Activated CD4-positive, alpha-beta T cell treated with anti-CD3 and anti-CD28 coated beads, Interleukin-2, Interleukin-6, amounts not matched to agents 100 ng/mL and 50 ng/mL, durations not matched to agents 16 hours and 8 hours (primary cell): Measurements from ENCODE around the gene ALK.

ENCODE experiments used
- DNase-seq: peaks from one replicate; pipeline ENCODE4 v3.0.0-alpha.2; 2020

Gene ALK

DNA sequence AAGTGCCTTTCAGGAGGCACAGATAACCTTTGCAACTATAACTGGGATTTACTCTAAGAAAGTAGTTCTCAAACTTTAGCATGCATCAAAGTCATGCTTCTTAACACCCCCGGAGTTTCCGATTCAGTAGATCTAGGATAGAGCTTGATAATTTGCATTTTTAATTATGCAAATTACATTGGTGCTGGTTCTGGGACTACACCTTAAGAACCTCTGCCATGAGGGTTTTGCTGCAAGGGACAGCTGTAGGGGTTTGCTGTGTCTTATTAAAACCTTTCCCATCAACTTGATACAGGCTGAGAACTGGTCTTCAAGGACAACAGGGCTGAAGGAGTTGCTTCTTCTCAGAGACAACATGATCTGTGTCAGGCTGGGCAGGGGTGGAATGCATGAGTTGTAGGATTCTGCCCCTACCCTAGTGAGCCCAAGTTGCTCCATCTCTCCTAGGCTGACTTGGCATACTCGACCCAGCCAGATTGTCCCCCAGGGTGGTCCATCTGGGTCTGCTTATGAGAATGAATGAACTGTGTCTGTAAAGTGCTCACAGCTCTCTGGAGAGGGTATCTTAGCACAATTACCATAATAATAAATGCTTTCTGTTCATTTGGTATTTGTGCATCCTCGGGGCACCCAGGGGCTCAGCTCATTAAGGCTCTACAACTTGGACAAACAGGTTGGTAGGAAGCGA lies 573.5 kb downstream of the ALK start:
- no peak for DNase-seq

DNA sequence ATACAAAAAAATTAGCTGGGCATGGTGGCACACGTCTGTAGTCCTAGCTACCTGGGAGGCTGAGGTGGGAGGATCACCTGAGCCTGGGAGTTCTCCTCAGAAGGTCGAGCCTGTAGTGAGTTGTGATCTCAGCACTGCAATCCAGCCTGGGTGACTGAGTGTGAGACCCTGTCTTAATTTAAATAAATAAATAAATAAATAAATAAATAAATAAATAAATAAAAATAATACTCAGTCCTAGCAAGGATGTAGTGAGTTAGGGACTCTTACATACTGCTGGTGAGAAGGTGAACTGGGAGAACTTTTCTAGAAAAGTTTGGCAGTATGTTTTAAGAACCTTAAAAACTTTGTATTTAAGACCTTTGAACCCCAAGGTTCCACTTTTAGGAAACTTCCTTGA lies 576.1 kb downstream of the ALK start:
- no peak for DNase-seq

DNA sequence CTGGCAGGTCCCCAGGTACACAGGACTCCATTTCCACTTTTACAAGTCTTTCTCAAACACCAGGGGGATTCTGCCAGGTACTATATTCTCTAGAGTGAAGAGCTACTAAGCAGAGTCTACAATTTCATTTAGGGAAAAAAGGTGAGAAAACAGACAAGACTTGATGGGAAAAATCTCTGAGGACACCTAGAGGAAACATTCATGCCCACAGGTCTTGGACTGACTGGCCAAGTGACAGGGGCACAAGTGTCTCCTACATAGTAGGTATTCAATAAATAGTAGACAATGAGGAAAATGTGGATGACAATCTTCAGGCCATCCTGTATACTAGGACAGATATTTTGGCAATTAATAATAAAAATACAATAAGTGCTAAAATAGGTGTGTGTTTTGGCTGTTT lies 577.6 kb downstream of the ALK start:
- DNase-seq: no peak

DNA sequence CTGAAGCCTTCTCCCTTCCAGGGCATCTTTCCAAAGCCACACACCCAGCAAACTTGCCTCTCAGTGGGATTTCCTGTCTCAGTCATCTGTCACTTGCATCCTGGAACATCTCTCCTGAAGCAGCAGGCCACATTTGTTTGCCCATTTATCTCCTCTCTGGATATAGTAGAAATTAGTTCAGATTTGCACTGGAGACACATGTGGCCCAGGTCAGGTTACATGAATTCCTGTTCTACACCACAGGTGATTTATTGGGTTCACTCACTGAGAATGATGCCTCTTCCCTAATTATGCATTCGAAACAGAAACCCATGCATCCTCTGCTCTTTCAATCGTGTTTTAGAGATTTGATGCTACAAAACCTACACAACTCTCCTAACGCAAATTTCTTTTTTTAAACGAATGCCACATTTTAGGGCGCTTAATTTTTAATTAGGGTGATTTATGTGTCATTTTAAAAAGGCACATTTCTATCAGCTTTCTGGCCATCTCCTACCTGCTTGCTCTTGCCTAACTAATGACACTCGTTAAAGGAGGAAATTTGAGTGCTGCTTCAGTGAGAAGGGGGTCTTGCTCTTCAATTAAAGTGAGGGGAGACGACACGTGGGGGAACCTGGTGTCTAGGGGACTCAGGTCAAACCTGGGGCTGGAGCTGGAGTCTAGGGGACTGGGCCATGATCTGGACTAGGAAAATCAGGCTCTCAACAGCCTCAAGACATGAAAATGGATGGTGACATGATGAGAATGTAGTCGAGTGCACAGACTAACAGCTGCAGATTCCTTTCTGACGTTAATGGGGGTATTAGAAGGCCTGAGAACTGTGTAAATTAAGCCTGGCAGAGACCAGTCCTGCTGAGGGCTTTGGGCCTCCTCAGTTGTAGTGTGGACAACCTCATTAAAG lies 584.8 kb downstream of the ALK start:
- no peak for DNase-seq

DNA sequence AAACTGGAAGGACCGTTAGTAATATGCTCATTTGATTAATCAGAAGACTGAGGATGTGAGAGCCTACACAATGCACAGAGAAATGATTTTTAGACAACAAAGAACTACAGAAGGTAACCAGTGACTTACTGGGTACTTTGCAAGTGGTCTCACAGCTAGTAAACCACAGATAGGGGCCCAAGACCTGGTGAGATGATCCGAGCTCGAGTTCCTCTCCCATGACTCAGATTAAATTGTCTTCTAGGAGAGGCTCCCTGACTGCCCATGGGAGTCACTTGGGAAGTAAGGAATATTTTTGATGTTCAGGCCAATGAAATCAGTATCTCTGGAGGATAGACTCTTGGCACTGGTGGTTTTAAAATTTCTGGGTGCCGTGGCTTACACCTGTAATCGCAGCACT lies 586.0 kb downstream of the ALK start:
- no peak for DNase-seq

DNA sequence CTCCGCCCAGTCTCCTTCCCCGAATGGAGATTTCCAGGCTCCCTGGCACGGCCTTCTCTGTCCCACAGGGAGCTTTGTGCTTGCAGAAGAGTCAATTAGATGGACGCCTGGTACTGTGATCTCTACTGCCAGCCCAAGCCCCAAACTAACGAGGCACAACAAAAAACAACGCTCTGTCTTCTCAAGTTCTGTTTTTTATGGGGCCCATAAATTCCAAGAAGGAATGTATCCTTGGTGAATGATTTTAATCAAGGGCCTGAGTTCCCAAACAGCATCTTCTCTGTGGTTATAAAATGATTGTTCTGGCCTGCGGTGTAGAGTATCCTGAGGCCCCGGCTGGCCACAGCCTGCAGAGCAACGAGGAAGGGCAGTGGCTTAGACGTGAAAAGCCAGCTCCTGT lies 586.7 kb downstream of the ALK start:
- DNase-seq: no peak

DNA sequence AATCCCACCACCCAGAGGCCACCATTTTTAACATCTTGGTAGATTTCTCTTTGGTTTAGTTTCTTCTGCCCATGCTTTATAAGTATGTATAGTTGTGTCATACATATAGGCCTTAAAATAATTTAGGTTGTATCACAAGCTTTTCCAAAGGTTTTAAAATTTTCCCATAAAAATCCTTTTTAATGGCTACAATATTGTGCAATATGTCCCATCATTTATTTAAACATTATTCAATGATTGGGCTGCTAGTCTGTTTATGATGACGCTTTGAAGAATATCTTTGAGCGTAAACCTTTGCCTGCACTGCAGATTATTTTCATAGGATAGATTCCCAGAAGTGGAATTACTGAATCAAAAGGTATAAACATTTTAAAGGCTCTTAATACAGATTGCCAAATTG lies 588.8 kb downstream of the ALK start:
- DNase-seq: no peak

DNA sequence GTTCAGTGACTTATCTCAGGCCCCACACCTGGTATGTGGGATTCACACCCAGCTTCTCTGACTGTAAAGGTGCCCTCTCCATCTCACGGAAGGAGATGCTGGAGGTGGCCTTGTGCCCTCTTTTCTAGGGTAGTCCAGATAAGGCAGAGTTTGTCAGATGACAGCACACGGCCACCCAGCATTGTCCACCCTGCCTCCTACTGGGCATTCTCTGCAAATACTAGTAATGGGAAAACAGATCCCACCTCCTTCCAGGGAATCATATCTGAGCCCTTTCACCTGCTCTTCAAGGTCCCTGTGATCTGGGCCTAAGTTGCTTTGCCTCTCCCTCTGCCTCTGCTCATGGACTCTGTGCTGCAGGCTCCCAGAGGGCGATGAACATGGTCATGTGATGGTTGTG lies 591.5 kb downstream of the ALK start:
- no peak for DNase-seq

DNA sequence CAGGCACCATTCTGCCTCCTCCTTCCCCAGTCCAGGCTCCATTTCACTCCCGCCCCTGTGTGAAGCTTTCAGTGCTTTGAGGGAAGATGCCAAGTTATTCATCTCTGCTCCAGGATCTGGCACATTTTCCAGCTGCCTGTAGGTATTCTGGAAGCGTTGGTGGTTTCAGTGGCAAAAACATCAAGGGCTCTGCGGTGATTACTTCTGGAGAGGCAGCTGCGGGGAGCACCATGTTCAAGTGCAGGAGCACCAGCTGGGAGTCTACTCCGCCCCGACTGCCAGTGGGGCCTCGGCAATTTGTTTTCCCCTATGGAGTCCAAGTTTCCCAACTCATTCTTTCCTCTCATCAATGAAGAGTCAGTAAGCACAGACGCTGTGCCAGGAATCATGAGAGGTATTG lies 594.5 kb downstream of the ALK start:
- no peak for DNase-seq

DNA sequence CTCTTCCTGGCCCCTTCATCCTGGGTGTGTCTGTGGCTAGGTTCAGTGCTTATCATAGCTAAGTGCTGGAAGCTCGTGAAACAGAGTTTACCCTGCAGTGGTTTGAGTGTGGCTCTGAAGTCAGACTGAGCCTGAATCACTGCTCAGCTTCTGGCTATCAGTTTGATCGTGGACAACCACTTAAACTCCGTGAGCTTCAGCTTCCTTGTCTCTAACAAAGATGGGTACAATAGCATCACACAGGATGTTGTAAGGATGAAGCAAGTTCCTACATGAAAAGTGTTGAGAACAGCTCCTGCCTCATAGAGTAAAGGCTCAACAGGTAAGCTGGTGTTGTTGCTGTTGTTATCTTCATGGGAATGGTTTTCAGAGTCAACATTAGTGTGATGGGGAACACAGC lies 595.8 kb downstream of the ALK start:
- DNase-seq: no peak

DNA sequence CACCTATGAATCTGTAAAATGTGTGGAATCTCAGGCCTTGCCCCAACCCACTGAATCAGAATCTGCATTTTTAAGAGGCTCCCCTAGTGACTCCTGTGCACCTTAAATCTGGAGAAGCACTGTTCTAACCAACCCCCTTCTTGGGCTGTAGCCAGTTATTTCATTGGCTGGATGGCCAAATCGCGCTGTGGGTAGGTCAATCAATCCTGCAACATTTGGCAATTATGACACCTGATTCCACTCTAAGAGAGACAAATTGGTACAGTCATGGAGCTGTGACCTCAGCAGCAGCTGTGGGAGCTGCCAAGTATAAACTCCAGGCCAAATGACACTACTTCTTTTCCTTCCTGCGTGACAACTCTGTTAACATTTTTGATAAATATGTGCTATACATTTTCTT lies 597.4 kb downstream of the ALK start:
- no peak for DNase-seq

DNA sequence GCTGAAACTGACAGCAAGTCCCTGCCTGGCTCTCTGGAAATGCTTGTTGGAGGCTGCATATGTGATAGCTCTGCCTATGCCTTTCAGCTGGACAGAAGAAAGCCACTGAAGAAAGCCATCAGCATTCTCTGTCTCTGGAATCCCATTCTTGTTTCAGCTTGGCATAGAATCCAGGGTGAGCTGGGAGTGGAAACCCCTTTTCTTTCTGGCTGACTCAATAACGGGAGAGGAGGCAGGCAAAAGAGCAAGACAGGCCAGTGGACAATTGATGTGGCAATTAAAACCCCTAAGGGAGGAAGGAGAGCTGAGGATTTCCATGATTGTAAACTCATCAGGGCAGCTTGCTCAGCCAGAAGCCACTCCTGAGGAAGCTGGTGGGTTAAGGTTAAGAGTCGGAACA lies 598.1 kb downstream of the ALK start:
- DNase-seq: no peak

DNA sequence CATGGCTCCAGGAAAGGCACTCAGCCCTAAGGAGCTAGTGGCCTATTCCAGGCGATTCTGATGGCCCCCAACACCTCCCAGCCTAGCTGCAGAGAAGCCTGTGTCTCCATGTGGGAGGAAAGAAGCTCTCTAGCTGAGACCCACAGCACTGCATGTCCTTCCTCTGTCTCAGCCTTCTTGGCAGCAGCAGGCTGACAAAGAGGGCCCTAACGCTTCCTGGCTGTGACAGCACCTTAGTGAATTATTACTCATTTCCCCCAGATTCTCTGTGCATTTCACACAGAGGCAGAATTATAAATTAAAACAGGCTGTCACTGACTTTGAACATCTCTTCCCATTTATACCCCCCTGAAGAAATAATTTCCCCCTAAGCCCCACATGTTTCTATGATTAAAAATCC lies 599.4 kb downstream of the ALK start:
- peak; percentile 50 for DNase-seq

DNA sequence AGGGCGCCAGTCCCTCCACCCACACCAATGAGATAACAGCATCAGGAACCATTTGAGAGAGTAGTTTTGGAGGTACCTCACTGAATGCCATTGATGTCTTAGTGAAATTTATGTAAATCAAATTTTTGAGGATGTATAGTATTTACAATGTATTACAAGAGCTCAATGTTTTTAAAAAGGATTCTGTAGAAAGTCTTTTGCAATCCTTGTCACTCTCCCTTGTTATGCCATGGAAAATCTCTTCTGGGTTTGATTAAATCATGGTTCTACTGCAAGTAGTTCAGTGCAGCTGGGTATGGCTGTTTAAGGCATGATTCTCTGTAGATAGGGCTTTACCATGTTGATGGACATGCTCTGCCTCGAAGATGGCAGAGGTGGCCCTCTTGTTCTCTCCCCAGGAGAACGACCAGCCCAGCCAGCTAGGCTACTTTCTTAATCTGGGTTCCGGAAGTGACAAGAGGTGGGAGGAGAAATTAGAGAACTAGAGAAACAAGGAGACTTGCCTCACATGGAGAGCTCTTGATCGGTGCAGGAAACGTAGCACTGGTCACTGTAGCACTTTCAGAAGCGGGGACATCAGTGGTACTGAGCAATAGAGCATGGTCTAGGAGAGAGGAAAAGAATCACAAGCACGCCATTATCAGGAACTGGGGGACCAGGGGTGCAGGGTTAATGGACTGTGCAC lies 603.4 kb downstream of the ALK start:
- no peak for DNase-seq

DNA sequence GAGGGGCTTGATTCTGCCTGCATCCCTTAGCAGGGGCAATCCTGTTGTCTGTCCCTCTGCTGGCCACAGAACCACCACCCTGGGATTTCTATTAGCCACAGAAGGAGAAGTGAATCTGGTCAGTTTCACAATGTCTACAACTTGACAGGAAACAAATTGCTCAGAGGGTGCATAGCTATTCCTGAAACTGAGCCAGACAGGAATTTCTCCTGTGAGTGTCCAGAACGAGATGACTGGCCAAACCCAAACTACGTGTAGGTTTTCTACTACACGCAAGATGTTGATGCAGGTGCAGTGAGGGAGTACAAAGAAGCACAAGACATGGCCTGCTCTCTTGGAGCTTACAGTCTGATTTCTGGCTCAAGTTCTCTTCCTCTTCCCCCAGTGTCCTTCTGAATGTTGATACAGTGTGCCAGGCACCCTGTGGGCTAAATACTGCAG lies 604.3 kb downstream of the ALK start:
- DNase-seq: peak; percentile 11

DNA sequence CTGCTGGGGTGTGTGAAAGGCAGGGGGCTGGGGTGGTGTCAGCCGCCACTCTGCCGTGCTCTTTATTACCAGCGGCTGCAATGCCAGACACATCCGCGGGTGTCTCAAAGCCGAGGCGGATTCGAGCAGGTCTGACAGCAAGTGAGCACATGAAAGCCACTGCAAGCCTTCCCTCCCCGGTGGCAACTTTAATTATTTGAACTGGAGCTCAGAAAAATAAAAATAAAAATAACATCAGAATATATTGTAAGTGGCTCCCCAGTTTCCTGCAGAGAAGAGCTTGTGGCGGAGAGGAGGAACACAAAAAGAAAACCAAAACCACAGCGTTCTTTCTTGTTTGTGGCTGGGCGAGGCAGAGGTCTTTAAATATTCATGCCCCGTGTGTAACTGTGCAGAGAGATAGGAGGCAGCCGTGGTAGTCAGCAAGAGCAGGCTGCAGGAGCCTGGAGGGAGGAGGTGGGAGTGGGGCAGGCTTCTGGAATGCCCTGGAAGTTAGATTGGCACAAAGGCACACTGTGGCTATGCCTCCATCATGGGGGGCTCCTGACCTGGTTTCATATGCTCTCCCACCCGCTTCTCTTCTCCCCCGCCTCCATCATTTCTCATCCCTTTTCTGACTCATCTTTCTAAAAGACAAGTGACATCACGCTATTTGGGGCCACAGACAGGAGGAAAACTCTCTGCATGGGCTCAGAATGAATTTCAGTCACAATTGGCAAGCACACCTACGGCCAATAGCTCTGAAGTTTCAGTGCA lies 606.4 kb downstream of the ALK start:
- DNase-seq: peak; percentile 74

DNA sequence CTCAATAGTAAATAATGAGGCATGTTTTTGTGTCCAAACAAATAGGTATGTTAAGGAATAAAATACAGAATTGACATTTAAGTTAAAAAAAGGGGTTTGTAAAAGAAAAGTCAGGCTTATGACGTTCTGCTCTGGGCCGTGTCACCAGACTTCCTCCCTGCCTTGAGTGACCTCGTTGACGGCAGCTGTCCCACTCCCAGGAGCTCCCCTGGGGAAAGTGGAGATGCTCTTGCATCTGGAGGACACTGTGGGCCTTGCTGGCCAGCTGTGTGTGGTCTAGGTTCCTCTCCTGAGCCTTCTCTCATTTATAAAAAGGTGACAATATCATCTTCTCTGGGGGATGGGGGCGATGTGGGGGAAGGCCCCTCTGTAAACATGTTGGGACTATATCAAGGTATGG lies 609.9 kb downstream of the ALK start:
- DNase-seq: no peak

DNA sequence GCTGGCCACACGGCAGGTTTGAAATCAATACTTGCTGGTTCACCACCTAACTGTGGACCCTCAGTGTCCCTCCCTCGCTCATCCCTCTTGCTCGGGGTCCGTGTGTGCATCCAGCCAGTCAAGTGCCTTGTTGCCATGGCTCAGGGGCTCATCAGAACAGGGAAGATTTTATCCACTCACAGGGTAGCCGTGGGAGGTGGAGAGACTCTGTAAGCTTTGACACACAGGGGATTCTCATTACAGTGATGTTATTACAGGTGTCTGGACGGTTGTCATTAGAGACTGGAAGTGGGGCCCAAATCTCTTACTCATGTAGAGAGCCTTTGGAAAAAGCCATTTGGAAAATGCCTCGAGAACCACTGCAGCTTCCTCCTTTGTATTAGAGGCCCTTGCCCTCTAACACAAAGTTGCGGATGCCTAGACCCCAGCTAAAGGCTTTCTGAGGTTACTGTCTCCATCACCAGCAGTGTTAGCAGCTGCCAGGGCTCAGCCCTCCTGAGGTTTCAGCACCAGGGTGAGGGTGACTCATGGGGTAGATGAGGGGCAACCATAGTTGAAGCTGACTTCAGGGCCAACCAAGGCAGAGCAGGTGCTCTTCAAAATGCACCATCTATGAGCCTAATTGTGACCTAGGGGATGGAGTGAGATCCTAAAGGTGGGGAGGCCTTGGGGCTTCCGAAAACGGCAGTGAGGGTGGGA lies 610.6 kb downstream of the ALK start:
- no peak for DNase-seq

DNA sequence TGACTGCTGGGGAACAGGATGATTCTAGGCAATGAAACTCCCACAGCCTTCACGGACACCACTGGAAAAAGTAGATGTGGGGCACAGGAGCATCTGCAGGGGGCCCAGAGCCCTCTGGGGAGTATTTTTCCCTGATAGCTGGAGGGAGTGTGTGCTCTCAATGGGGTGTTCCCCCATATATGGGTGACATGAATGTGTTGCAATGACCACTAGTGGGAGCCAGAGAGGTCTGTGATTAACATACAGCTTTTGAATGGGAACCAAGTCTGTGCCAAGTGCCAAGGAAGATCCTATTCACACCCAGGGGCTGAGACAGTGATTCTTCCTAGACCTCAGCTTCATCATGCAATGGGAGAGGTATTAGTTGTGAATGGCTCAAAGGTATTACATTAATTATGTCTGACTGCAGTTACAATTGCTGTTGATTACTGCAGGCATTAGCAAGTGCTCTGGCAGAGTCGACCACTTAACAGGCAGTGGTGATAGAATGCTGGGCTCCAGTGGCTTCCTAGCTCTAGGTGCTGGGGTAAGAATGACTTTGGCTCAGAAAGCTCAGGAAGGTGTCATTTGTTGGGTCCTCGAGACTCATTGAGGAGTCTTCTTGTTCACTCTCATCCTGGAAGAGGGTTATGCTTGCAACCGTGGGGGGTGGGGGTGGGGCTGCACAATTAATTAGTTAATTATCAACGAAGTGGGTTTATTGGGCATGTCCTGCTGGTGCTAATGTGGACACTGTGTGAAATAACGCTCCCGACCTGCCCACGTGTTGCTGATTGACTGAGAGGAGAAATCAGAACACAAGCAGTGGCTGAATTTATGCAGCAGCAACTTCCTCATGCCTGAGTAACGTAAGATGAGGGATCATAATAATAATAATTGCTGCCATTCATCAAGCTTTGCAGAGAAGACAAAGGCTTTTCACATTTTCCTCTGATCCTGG lies 612.0 kb downstream of the ALK start:
- DNase-seq: peak; percentile 72

DNA sequence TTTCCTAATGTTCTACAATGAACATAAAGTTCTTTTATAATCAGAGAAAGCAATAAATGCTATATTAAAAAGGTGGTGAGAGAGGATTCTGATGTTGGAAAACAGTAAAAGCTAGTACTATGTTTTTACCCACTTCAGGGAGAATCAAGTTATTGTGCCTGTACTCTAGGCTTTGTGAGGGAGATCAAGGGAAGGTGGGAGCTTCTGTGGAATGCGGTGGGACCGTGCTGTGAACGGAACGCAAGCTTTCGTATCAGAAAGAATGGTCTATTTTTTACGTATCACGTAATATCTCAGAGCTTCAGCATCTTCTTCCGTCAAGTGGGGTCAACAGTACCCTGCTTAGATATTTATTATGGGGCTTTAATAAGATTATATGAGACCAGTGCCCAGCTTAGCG lies 613.0 kb downstream of the ALK start:
- DNase-seq: no peak

DNA sequence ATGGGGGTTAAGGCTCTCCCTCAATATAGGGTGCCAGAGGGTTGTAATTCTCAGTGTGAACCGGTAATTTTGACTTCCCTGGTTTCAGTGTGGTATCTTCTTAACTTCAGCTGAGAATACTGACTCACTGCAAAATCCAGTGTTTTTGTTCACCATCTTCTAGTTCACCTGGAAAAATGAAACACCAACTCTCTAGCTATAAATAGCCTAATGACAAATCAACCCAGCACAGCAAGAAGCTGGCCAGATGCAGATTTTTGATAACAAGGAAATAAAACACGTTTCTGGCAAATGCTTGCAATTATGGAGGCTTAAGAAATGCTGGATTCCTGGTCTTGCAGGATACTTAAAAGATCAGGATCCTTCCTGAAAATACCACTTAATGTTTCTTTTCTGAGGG lies 613.9 kb downstream of the ALK start:
- no peak for DNase-seq
